Right kidney (tissue), 1 donor: ENCODE measurements around the gene PKD1L1.
"Not testable (repeated sequence)": the region's sequence is repeated elsewhere in the genome, so short reads cannot be mapped to it uniquely, and the experiment has no call there.

Experiments
- DNase-seq: peaks from one replicate; pipeline ENCODE4 v3.0.0-alpha.2; 2016

The PKD1L1 gene

GRCh38 chr7:47956220-47956619 lies 8.0 kb upstream of the PKD1L1 start:
- no peak for DNase-seq

DNA sequence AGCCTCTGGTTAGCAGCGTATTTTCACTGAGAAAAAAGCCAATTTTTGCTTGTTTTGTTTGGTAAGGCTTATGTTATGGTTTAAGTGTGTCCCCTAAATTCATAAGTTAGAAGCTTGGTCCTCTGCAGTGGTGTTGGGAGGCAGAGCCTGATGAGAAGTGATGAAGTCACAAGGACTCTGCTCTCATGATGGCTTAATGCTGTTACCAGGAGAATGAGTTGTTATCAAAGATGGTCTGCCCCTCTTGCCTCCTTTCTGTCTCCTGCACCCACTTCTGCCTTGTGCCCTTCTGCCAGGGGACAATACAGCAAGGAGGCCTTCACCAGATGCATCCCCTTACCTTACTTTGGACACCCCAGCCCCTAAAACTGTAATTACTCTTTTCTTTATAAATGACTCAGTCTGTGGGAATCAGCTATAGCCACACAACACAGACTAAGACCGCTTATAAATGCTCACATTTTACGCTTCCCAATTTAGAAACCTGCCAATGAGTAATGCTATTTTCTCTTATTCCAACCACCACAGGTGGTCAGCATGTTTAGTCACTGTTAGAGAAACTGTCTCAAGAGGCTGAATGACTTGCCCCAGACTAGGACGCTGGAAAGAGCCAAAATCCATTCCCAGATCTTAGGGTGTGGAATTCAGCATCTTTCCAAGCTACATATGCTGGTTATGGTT lies 6.1 kb upstream of the PKD1L1 start:
- no peak for DNase-seq

DNA sequence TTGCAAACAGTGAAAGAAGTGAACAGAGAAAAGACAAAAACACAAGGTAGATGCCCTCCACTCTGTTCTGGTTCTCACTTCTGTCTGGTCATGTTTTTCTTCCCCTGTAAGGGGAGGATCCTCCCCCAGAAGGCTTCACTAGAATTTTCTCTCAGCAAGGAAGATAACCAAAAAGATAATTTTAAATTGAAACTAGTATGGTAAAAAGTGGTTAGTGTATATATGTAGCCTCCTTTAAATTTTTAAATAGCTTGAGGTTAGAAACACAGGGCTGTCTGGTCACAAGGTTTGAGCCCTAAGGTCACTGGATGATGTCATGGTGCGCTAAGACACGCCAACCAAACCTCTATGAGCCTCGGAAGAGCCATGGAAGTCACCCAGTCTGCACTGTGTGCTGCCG lies 5.6 kb upstream of the PKD1L1 start:
- no peak for DNase-seq

GRCh38 chr7:47952224-47952623 lies 4.0 kb upstream of the PKD1L1 start:
- DNase-seq, result no peak

DNA sequence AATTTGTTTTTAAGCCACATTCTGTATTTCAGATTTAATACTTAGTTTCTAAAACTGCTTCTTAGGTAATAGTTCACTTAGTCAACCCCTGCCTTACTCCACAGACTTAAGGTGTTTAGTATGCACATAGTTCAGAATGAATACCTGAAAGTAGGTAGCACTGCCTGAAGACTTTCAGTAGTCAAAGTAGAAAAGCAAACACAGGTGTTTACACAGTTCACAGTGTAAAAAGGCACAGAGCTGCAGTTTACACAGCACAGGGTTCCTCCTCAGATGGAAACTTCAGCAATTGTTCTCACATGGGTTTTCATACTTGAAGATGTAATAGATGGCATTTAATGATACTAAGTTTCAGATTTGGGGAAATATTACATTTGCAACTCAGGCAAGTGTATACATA lies 3.1 kb upstream of the PKD1L1 start:
- no peak for DNase-seq

DNA sequence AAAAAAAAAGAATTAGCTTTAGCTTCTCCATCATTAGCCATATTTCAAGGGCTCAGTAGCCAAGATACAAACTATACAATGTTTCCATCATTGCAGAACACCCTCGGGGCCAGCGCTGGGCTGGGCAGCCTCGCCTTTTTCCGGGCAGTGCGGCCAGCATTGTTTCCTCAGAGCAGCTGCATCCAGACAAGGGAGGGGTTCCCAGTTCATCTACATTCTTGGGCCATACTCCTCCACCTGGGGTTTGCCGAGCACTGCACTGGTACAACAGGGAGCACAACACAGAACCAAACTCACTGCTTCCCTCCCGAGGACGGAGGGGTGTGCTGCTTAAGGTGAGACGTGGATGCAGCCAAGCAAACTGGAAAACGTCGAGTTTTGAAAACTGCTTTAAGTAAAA lies 2.4 kb upstream of the PKD1L1 start:
- no peak for DNase-seq

DNA sequence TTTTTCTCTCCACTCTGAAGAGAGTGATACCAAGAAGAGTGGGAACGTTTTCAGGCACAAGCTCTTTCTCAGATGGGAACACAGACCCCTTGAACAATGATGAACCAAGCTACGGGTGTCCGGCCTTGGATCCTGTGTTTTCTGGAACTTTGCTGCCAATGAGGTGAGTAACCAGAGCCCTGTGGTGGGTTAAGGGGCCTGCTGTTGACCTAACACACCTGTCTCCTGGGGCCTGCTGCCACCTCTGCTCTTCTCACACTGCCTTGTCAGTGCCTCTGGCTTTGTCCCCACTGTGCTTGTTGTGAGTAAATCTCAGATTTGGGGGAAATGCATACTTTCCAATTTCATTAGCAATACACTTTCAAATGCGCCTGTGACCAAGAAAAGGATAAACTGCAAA lies 1.4 kb upstream of the PKD1L1 start:
- no peak for DNase-seq

GRCh38 chr7:47947355-47947749 lies 914 bp downstream of the PKD1L1 start:
- no peak for DNase-seq

DNA sequence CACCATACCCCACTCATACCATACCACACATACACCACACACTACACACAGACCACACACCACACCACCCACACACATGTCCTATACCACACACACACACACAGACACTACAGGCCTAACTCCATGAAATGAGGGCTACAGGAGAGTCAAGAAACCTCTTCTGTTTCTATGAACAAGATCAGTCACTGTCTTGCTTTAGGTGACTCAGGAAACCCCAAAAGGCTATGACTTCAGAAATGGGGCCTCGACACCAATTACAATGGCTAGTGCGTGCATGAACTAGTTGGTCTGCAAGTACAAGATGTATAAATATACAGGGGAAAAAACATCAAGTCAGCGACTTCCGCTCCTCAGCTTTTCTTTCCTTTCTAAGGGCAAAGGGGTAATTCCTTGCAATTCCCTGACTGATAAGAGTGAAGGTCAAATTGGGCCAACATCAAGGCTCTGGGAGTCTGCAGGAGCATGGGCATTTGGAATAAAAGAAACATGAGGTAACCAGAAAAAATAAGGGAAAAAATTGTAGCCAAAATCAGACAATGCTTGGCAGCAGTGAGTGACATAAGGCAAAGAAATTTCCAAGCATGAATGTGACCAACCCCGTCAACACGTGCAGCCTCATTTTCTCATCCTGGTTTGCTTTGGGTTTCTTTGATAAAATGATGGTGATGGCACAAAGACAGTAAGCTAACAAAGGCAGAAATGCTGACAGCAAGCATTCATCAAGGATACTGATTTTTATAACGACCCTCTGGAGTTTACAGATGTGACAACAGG lies 1.5 kb downstream of the PKD1L1 start:
- no peak for DNase-seq

- DNase-seq, result peak; percentile 39
Observed at GRCh38 chr7:47945261-47946015, 2.8 kb downstream of the PKD1L1 start.

GRCh38 chr7:47944536-47945260 lies 3.6 kb downstream of the PKD1L1 start:
- no peak for DNase-seq

GRCh38 chr7:47943676-47944474 lies 4.4 kb downstream of the PKD1L1 start:
- no peak for DNase-seq

DNA sequence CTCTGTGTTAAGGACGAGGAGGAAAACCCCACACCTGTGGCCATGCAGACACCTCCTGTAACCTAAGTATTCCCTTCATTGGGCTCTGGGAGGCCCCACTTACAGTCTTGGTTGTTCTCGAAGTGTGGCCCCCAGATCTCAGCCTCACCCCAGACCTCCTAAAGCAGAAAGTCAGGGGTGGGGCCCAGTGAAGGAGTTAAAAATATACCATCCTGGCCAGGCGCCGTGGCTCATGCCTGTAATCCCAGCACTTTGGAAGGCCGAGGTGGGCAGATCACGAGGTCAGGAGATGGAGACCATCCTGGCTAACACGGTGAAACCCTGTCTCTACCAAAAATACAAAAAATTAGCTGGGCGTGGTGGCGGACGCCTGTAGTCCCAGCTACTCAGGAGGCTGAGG lies 5.6 kb downstream of the PKD1L1 start:
- not testable (repeated sequence) for DNase-seq

- DNase-seq, result no peak
Observed at GRCh38 chr7:47942132-47942531, 6.1 kb downstream of the PKD1L1 start.

GRCh38 chr7:47941136-47941844 lies 7.0 kb downstream of the PKD1L1 start:
- DNase-seq, result no peak

DNA sequence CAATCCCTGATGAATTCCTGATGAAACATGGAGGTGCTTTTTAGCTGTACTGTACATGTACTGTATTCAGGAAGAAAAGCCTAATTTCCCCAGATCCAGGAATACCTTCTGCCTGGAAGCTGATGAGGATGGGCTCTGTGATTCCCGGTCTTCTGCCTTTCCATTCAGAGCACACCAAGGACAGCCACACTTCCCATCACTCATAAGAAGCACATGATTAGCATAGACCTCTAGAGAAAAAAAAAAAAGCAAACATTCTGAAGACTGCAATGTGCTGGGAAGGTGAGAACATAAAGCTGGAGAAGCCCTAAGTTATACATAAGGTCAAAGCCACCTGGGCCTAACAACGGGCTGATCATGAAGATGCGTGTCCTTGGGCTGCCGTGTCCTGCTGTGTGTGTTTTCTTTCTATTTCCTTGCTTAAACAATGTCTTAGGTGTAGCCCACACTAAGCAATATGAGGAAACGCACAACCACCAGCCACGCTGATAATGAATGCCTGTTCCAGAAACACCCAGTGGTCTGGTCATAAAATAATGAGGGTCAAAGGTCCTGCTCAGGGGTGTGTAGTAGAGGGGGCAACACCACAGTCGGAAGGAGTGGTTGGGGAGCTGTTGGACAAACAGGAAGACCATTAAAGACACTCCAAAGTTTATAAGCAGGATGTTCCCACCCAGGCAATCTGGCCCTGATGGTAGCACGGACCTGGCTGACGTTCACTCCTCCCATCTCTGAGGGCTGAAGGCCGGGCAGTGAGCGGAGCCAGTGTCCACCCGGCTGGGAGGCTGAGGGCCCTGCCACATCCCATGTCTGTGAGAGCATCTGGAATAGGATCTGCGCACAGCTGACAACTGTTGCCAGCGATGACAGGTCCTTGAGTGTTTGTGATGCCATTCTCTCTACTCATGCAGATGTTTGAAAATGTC lies 7.9 kb downstream of the PKD1L1 start:
- DNase-seq, result no peak

- no peak for DNase-seq
Observed at GRCh38 chr7:47939425-47940036, 8.7 kb downstream of the PKD1L1 start.

GRCh38 chr7:47938574-47939165 lies 9.6 kb downstream of the PKD1L1 start:
- DNase-seq, result no peak
